A673 (cell line): Measurements from ENCODE around the gene DDR2.
"Not testable (repeated sequence)": the region's sequence is repeated elsewhere in the genome, so short reads cannot be mapped to it uniquely, and the experiment has no call there.

Source experiments
- EZH2 ChIP-seq: fragments of 200-600 bp; sonication (generic); IDR thresholded peaks from 2 replicates; pipeline ENCODE4 v1.6.1; 2017; ENCODE audit warnings: borderline replicate concordance, low read depth, mild to moderate bottlenecking, mixed read lengths, antibody characterized with exemption, low read length; ENCODE audit not compliant: poor library complexity, severe bottlenecking
- TF ChIP-seq, protein P1 (sequence below): fragments of 300-800, 200-600 bp; sonication (generic); conservative IDR thresholded peaks from 2 replicates; pipeline ENCODE4 v1.5.1; 2017; ENCODE audit warnings: low read depth, mild to moderate bottlenecking, antibody characterized with exemption, low read length, moderate library complexity, mixed read lengths

DNA sequence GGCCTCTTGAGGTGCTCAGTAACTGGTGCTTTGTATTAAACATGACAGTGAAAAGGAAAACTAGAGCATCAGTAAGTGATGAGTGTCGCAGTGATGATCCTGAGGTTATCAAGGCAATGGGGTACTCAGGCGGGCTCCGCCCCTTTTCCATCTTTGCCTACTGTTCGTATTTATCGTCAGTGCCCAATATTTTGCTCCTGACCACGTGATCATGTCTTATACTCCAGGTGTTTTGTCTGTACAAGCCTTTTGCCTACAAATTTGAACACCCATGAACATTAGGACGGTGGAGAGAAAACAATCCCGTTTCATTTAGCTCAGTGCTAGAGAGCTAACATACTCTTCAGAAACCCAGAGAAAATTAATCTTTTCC, 158.7 kb downstream of the DDR2 start:
- TF ChIP-seq, protein P1, sequence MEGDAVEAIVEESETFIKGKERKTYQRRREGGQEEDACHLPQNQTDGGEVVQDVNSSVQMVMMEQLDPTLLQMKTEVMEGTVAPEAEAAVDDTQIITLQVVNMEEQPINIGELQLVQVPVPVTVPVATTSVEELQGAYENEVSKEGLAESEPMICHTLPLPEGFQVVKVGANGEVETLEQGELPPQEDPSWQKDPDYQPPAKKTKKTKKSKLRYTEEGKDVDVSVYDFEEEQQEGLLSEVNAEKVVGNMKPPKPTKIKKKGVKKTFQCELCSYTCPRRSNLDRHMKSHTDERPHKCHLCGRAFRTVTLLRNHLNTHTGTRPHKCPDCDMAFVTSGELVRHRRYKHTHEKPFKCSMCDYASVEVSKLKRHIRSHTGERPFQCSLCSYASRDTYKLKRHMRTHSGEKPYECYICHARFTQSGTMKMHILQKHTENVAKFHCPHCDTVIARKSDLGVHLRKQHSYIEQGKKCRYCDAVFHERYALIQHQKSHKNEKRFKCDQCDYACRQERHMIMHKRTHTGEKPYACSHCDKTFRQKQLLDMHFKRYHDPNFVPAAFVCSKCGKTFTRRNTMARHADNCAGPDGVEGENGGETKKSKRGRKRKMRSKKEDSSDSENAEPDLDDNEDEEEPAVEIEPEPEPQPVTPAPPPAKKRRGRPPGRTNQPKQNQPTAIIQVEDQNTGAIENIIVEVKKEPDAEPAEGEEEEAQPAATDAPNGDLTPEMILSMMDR, result not testable (repeated sequence)
- TF ChIP-seq EZH2, result not testable (repeated sequence)
